Measurements from ENCODE around the gene PATE4. TPM values are rescaled to one million over a fixed set of nuclear protein-coding genes. Genes with fewer than 3 reads are reported as not detected.
"Not testable (repeated sequence)": the region's sequence is repeated elsewhere in the genome, so short reads cannot be mapped to it uniquely, and the experiment has no call there.

The PATE4 gene
- total RNA-seq = not detected
- long read RNA-seq = 0 reads

GRCh38 chr11:125833016-125833415 is at the start of gene PATE4:
Gene PATE4 (plus strand): TSS chr11:125833316. CDS start chr11:125833360, 44 bp downstream.
- intact Hi-C loops (cut with DNase I, micrococcal nuclease) = no loop called here
- ATAC-seq (no peak), DNase-seq (no peak)

- ATAC-seq (no peak), DNase-seq (no peak)
- intact Hi-C loops (cut with DNase I, micrococcal nuclease) = no loop called here
These were observed 48.4 kb upstream of the PATE4 start for GRCh38 chr11:125784678-125785077.

- ATAC-seq (no peak), DNase-seq (no peak)
- intact Hi-C loops (cut with DNase I, micrococcal nuclease) = no loop called here
These were observed 45.3 kb upstream of the PATE4 start, which contains the start of gene PATE3 for GRCh38 chr11:125787827-125788226. Gene PATE3 (plus strand): TSS chr11:125788127. CDS start chr11:125788152, 25 bp downstream.

- DNase-seq (no peak), ATAC-seq (no peak)
- intact Hi-C loops (cut with DNase I, micrococcal nuclease) = no loop called here
These were observed 42.3 kb upstream of the PATE4 start for GRCh38 chr11:125790825-125791224.

- intact Hi-C loops (cut with DNase I, micrococcal nuclease) = no loop called here
- ATAC-seq (no peak), DNase-seq (no peak)
These were observed 35.5 kb upstream of the PATE4 start for GRCh38 chr11:125797641-125798040.

GRCh38 chr11:125799808-125800207 is 33.3 kb upstream of the PATE4 start:
- ATAC-seq (no peak), DNase-seq (no peak)
- intact Hi-C loops (cut with DNase I, micrococcal nuclease) = no loop called here

- intact Hi-C loops (cut with DNase I, micrococcal nuclease) = no loop called here
- DNase-seq (no peak), ATAC-seq (no peak)
These were observed 30.7 kb upstream of the PATE4 start for GRCh38 chr11:125802387-125802786.

GRCh38 chr11:125807909-125808308 is 25.2 kb upstream of the PATE4 start:
- ATAC-seq (no peak), DNase-seq (no peak)
- intact Hi-C loops (cut with DNase I, micrococcal nuclease) = no loop called here

- ATAC-seq (no peak), DNase-seq (no peak)
- intact Hi-C loops (cut with DNase I, micrococcal nuclease) = no loop called here
These were observed 2.6 kb downstream of the PATE4 start for GRCh38 chr11:125835748-125836147.

GRCh38 chr11:125842321-125842948 is 9.3 kb downstream of the PATE4 start:
- intact Hi-C loops (cut with DNase I, micrococcal nuclease) = no loop called here
- DNase-seq (no peak), ATAC-seq (no peak)

- DNase-seq (no peak), ATAC-seq (no peak)
- intact Hi-C loops (cut with DNase I, micrococcal nuclease) = no loop called here
These were observed 13.1 kb downstream of the PATE4 start for GRCh38 chr11:125846188-125846587.

GRCh38 chr11:125857670-125858069 is 24.6 kb downstream of the PATE4 start:
- DNase-seq; ATAC-seq; intact Hi-C loops (cut with DNase I, micrococcal nuclease): not testable (repeated sequence)

- intact Hi-C loops (cut with DNase I, micrococcal nuclease); ATAC-seq; DNase-seq: not testable (repeated sequence)
These were observed 29.7 kb downstream of the PATE4 start for GRCh38 chr11:125862786-125863185.

GRCh38 chr11:125865354-125865753 is 32.2 kb downstream of the PATE4 start:
- DNase-seq; ATAC-seq; intact Hi-C loops (cut with DNase I, micrococcal nuclease): not testable (repeated sequence)

GRCh38 chr11:125869521-125869920 is 36.4 kb downstream of the PATE4 start:
- intact Hi-C loops (cut with DNase I, micrococcal nuclease) = no loop called here
- ATAC-seq = no peak
- DNase-seq = no peak

- no peak for ATAC-seq
- intact Hi-C loops (cut with DNase I, micrococcal nuclease) = no loop called here
- no peak for DNase-seq
These were observed 38.4 kb downstream of the PATE4 start for GRCh38 chr11:125871391-125872137.

- intact Hi-C loops (cut with DNase I, micrococcal nuclease) = no loop called here
- ATAC-seq = no peak
- DNase-seq = no peak
These were observed 39.0 kb downstream of the PATE4 start for GRCh38 chr11:125872138-125872491.

- ATAC-seq = peak; percentile 32
- intact Hi-C loops (cut with DNase I, micrococcal nuclease) = no loop called here
- DNase-seq = no peak
These were observed 40.9 kb downstream of the PATE4 start for GRCh38 chr11:125873881-125874555.

GRCh38 chr11:125874556-125875124 is 41.5 kb downstream of the PATE4 start:
- intact Hi-C loops (cut with DNase I, micrococcal nuclease) = no loop called here
- peak; percentile 92 for ATAC-seq
- peak; percentile 33 to 52 for DNase-seq
